ENCODE data around the gene PROX1.
A peak's percentile ranks its signal among the peaks of the same experiment; 100 is the strongest.

The PROX1 gene

DNA sequence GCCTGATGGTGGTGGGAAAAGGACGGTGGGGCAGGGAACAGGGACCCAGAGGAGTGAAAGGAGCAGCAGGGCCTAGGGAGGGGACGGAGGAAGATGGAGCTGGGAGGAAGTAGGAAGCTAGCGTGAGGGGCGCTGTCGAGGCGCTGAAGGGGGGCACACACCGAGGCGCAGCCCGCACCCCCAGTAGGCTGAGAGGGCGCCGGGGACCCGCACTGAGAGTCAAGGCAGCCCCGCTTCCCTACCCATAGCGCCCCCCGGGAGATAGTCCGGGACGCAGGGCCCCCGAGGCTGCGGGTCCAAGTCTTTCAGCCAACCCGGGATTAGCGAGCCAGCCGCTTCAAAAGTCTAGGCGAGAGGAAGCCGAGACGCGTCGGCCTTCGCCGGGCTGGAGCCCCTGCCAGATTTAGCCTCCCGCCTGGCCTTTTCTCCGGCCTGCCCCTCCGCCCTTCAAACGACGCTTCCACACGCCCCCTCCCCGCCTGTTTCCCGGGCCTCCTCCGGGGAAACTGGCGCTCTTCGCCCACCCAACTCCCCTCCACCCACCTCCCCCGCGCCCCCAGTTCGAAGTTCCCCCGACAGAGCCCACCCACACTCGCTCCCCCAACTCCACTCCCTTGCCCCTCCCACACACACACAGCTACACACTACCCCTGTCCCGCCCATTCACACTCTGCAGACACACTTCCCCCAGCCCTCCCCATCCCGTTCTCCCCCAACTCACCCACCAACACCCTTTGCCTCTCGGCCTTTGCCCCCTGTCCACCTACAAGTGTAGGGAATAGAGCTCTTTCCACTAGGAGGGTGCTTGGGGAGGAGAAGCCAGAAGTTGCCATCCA is 7.8 kb upstream of the PROX1 start:
- TF ChIP-seq, protein P1, sequence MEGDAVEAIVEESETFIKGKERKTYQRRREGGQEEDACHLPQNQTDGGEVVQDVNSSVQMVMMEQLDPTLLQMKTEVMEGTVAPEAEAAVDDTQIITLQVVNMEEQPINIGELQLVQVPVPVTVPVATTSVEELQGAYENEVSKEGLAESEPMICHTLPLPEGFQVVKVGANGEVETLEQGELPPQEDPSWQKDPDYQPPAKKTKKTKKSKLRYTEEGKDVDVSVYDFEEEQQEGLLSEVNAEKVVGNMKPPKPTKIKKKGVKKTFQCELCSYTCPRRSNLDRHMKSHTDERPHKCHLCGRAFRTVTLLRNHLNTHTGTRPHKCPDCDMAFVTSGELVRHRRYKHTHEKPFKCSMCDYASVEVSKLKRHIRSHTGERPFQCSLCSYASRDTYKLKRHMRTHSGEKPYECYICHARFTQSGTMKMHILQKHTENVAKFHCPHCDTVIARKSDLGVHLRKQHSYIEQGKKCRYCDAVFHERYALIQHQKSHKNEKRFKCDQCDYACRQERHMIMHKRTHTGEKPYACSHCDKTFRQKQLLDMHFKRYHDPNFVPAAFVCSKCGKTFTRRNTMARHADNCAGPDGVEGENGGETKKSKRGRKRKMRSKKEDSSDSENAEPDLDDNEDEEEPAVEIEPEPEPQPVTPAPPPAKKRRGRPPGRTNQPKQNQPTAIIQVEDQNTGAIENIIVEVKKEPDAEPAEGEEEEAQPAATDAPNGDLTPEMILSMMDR (IDR thresholded peaks at IDR 0.05) = no peak
- no peak overlapping the region for H3K4me3 ChIP-seq
- DNase-seq (ENCODE audit: low spot score) = no peak
- no peak overlapping the region for H3K27ac ChIP-seq

DNA sequence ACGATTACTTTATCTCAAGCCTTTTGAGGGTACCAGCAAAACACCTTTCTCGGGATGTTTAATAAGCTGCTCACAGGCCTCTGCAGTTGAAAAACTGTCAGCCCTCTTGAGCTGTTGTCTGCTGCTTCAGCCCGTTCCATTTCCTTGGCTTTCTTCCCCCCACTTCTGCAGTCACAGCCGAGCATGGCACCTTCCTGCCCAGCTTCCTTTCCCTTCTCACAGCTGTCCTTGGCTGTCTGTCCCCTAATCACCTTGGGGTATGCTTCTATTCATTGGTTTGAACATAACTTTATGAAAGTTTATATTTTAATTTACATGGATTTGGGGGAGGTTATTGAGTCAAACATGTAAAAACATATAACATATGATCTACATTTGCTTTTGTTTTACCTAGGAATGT is 6.9 kb upstream of the PROX1 start:
- H3K27ac ChIP-seq = no peak overlapping the region

DNA sequence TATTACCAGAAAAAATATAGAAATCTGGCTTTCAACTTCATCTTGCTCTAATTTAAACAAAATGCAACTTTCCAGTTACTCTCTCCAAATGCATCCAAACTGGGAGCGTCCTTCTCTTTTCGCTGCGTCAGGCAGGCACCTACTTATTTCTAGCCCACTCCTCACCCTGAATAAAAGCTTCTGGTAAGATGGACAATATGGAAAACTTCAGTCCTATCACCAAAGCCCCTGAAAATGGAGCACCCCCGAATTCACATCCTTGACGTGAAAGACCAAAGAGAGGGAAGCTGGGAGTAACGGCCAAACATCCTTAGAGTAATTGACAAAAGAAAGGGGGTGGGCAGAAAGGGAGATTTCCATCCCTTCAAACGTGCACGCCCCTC is 5.5 kb upstream of the PROX1 start:
- Histone ChIP-seq H3K27ac (no peak overlapping the region), H3K4me3 (peak overlapping the region; percentile 66)
- TF ChIP-seq, protein P1 (IDR thresholded peaks at IDR 0.05) = no peak
- no peak for DNase-seq (ENCODE audit: low spot score)

More for the DNA sequence above, 6.9 kb upstream of the PROX1 start:
- TF ChIP-seq, protein P1 (IDR thresholded peaks at IDR 0.05) = no peak
- no peak overlapping the region for H3K4me3 ChIP-seq
- DNase-seq (ENCODE audit: low spot score) = no peak

DNA sequence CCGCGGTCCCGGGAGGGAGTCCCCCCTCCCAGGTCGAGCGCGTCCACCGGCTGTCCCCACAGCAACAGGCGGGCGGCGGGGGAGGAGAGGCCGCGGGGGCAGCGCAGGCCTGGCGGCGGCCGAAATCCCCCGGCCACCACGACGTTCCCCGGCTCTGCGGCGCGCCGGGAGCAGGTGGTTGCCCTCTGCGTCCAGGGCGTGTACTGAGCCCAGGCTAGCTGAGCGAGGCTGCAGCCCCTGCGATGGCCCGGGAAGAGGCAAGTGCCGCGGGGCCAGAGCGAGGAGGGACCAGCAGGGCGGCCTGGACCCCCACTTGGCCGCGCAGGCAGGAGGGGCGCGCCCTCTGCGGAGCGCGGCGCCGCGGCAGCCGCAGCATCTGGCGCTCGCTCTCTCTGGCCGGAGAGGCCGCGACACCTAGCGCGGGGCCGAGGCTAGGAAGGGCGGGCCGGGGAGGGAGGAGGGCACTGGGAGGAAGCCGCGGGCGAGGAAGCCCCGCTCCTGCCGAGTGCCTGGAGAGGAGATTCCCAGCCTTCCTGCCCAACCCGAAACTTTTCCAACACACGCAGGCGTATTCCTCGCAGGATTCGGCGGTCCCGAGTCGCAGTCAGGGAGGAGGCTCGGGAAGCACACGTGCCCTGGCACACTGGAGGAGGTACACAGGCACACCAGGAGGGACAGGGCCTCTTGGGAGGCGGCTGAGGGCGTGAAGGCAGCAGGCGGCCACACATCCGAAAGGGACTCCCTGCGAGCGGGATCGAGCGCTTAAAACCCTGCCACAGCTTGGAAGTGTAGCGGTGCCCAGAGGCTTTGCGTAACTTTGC is 4.9 kb upstream of the PROX1 start:
- Histone ChIP-seq H3K4me3 (peak overlapping the region; percentile 66), H3K27ac (no peak overlapping the region)
- TF ChIP-seq, protein P1 (IDR thresholded peaks at IDR 0.05) = no peak
- DNase-seq (ENCODE audit: low spot score) = no peak

DNA sequence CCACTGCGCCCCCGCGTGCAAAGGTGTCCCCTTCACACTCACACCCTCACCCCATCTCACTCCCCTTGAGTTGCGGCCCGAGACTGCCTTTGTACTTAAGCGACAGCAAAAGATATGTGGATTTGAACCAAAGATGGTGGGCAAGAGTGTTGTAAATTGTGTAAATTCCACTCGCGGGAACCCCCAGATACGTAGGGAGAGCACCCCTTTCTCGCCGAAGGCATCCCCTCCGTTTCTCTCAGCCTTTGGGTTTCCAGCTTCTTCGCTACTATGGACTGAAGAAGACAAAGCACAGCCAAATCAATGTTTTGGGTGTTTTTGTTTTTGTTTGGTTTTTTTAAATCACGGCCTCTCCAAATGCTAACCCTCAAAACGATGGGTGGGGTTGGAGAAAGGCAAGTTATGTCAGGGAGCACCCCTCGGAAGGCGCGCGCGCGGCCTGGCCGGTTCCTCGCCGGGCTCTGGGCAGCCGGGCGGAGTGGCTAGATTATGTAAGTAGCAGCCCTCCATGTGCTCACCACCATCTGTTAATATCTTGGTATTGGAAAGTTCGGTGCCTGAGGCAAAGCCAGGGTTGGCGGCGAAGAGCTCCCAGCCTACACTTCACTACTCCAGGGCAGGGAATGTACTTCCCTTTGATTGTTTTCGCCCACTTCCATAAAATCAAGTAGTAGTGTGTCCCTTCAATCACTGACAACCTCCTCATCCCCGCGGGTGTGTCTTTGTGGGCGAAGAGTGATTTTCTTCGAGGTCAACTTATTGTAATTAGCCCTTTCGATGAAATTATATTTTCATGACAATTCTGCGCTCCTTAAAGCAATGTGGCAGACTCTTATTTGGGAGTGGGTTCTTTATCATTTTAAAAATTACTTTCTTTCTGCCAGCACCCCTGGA is 4.0 kb upstream of the PROX1 start:
- DNase-seq (ENCODE audit: low spot score) = no peak
- TF ChIP-seq, protein P1 (IDR thresholded peaks at IDR 0.05) = no peak
- Histone ChIP-seq H3K4me3 (peak overlapping the region; percentile 66), H3K27ac (no peak overlapping the region)

DNA sequence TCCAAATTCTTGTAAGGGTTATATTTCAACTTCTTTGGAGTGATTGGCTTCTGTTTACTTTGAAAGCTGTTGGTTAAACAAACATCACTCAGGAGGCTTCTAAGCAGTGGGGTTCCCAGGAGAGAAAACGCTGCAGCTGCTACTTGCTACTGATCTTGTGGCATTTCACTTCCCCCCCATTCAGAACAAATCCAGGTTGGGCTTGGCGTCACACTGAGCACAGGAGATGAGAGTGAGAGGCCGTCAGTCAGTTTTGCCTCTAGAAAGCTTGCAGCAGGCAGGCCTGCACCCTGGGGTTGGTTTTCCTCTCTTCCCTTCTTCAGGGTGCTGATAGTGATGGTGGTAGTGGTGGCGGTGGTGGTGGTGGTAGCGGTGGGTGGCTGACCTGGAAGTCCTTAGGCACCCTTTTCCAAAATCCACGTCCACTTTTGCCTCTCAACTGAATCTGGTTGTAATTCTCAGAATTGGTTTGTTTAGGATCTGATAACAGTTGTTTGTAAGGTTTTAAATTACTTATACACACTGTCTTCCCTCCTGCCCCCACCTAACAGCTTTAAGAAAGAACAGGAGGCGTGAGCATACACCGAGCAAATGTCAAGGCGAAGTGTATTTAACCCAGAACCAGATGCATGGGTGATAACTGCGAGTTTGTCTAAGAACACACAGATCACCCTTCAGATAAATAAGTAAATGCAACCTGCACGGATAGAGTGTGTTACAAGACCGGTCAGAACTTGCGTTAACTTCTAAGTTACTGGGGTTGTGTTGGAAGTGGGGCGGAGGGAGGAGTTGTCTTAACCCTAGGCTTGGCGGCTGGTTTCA is 3.2 kb upstream of the PROX1 start:
- Histone ChIP-seq H3K4me3 (peak overlapping the region; percentile 56), H3K27ac (no peak overlapping the region)
- TF ChIP-seq, protein P1 (IDR thresholded peaks at IDR 0.05) = no peak
- DNase-seq (ENCODE audit: low spot score) = no peak
